Sigmoid colon (tissue), 3 donors: ENCODE results near the gene WDR75.

ENCODE experiments used
- CTCF ChIP-seq, 4 experiments: fragments of 450-650 bp in 3 of 4; fragments of 200-600 bp in 1 of 4; IDR thresholded peaks; one replicate each; pipeline ENCODE4 v1.5.1; 2016 to 2019; ENCODE audit warnings: antibody characterized with exemption in 4 of 4, mild to moderate bottlenecking in 3 of 4, moderate library complexity in 2 of 4
- POLR2A ChIP-seq, 2 donors: fragments of 450-650 bp; IDR thresholded peaks; one replicate each; pipeline ENCODE4 v1.6.1; 2016; ENCODE audit warnings: antibody characterized with exemption in 2 of 2, mild to moderate bottlenecking in 2 of 2, moderate library complexity in 2 of 2

GRCh38 chr2:189446780-189447179 lies 5.5 kb downstream of the WDR75 start:
- TF ChIP-seq CTCF (IDR thresholded peaks at IDR 0.05): no peak
- no peak for TF ChIP-seq POLR2A (IDR thresholded peaks at IDR 0.05)
